Neural cell (in vitro differentiated cells): ENCODE results near the gene PTPRR. TPM values are rescaled to one million over a fixed set of nuclear protein-coding genes. Genes with fewer than 3 reads are reported as not detected.

Experiments
- H2AFZ ChIP-seq: fragments of 200-600, 300-800 bp; sonication (generic), shearing (Covaris generic); 2 replicates; pipeline ENCODE4 v1.6.0; 2014; ENCODE audit warnings: low read depth, mild to moderate bottlenecking, antibody characterized with exemption, low read length, moderate library complexity
- H3F3A ChIP-seq: fragments of 200-600 bp; shearing (Covaris generic); 2 replicates; pipeline ENCODE4 v1.6.1; 2016; ENCODE audit warnings: mild to moderate bottlenecking, moderate library complexity, mixed read lengths, antibody characterized with exemption, low read length; ENCODE audit not compliant: insufficient read depth, poor library complexity, severe bottlenecking
- H3K27ac ChIP-seq: fragments of 200-600, 300-800 bp; sonication (generic), shearing (Covaris generic); 2 replicates; pipeline ENCODE4 v1.5.1; 2014; ENCODE audit warnings: mild to moderate bottlenecking, low read length, moderate library complexity
- H3K27me3 ChIP-seq: fragments of 300-800, 200-600 bp; sonication (generic), shearing (Covaris generic); 2 replicates; pipeline ENCODE4 v1.6.0; 2014; ENCODE audit warnings: mild to moderate bottlenecking, low read depth, low read length, moderate library complexity; ENCODE audit not compliant: insufficient read depth
- H3K36me3 ChIP-seq: fragments of 300-800, 200-600 bp; sonication (generic), shearing (Covaris generic); 2 replicates; pipeline ENCODE4 v1.5.1; 2014; ENCODE audit warnings: mild to moderate bottlenecking, antibody characterized with exemption, low read length, moderate library complexity; ENCODE audit not compliant: insufficient read depth
- H3K4me2 ChIP-seq: fragments of 300-800, 200-600 bp; sonication (generic), shearing (Covaris generic); 2 replicates; pipeline ENCODE4 v1.6.0; 2014; ENCODE audit warnings: mild to moderate bottlenecking, low read length
- H3K4me3 ChIP-seq: fragments of 300-800, 200-600 bp; sonication (generic), shearing (Covaris generic); 2 replicates; pipeline ENCODE4 v1.5.1; 2014; ENCODE audit warnings: mild to moderate bottlenecking, low read length, moderate library complexity
- H3K79me2 ChIP-seq: fragments of 200-600 bp; shearing (Covaris generic); replicated peaks from 2 replicates; pipeline ENCODE4 v1.6.0; 2014; ENCODE audit warnings: mild to moderate bottlenecking, low read length, moderate library complexity; ENCODE audit not compliant: insufficient read depth
- H3K9ac ChIP-seq: fragments of 300-800, 200-600 bp; sonication (generic), shearing (Covaris generic); 2 replicates; pipeline ENCODE4 v1.6.1; 2016; ENCODE audit warnings: mild to moderate bottlenecking, low read length, mixed read lengths
- H3K9me2 ChIP-seq: fragments of 200-600 bp; shearing (Covaris generic); 2 replicates; pipeline ENCODE4 v1.6.1; 2016; ENCODE audit warnings: mild to moderate bottlenecking, low read length, mixed read lengths; ENCODE audit not compliant: insufficient read depth
- H3K9me3 ChIP-seq: fragments of 200-600, 300-800 bp; sonication (generic), shearing (Covaris generic); 2 replicates; pipeline ENCODE4 v1.6.1; 2016; ENCODE audit warnings: mild to moderate bottlenecking, mixed run types, low read length, moderate library complexity, mixed read lengths
- H4K20me1 ChIP-seq: fragments of 200-600 bp; shearing (Covaris generic); 2 replicates; pipeline ENCODE4 v1.6.1; 2016; ENCODE audit warnings: mild to moderate bottlenecking, mixed run types; ENCODE audit not compliant: insufficient read depth
- CTCF ChIP-seq: fragments of 450-650 bp; IDR thresholded peaks from 2 replicates; pipeline ENCODE4 v1.5.1; 2014; ENCODE audit warnings: antibody characterized with exemption, mild to moderate bottlenecking, moderate library complexity; ENCODE audit not compliant: poor library complexity, severe bottlenecking
- EP300 ChIP-seq: fragments of 450-650 bp; conservative IDR thresholded peaks from 2 replicates; pipeline ENCODE4 v1.6.1; 2014; ENCODE audit warnings: antibody characterized with exemption, mild to moderate bottlenecking, moderate library complexity; ENCODE audit not compliant: poor library complexity, severe bottlenecking
- EZH2 ChIP-seq: fragments of 200-600, 300-800 bp; shearing (Covaris generic), sonication (generic); IDR thresholded peaks from 2 replicates; pipeline ENCODE4 v1.6.1; 2014; ENCODE audit warnings: antibody characterized with exemption, low read length, borderline replicate concordance, mild to moderate bottlenecking; ENCODE audit not compliant: insufficient read depth, poor library complexity, severe bottlenecking
- MXI1 ChIP-seq: fragments of 450-650 bp; conservative IDR thresholded peaks from 2 replicates; pipeline ENCODE4 v1.6.1; 2014; ENCODE audit warnings: antibody characterized with exemption, mild to moderate bottlenecking; ENCODE audit not compliant: poor library complexity, severe bottlenecking
- POLR2AphosphoS5 ChIP-seq: IDR thresholded peaks from 2 replicates; pipeline ENCODE4 v1.6.1; 2012
- RAD21 ChIP-seq: fragments of 450-650 bp; conservative IDR thresholded peaks from 2 replicates; pipeline ENCODE4 v1.6.1; 2014; ENCODE audit warnings: antibody characterized with exemption, mild to moderate bottlenecking, moderate library complexity
- SMC3 ChIP-seq: fragments of 450-650 bp; conservative IDR thresholded peaks from 2 replicates; pipeline ENCODE4 v1.6.1; 2014; ENCODE audit warnings: antibody characterized with exemption, mild to moderate bottlenecking, moderate library complexity; ENCODE audit not compliant: poor library complexity
- TAF1 ChIP-seq: IDR thresholded peaks from 2 replicates; pipeline ENCODE4 v1.6.1; 2012; ENCODE audit warnings: low read depth
- polyA plus RNA-seq: library from polyadenylated mRNA; depleted of rRNA; stranded (reverse); fragments of >200 nt; gene quantifications from 2 replicates; pipeline ENCODE4 v1.2.3, GENCODE V29; 2014
- TF ChIP-seq, protein P1 (sequence below): IDR thresholded peaks from 2 replicates; pipeline ENCODE4 v1.6.1; 2012; ENCODE audit warnings: borderline replicate concordance

PTPRR gene
- polyA plus RNA-seq, 1 donor from 2014 or later, result 2.2 TPM

- Histone ChIP-seq H3K27me3 (no peaks in the 10 kb centered on the region), H3K79me2 (no peaks in the 10 kb centered on the region), H3K4me3 (no peak overlapping the region), H3K27ac (no peak overlapping the region), H3F3A (no peaks in the 10 kb centered on the region), H2AFZ (no peak overlapping the region), H3K4me2 (no peak overlapping the region), H3K9me3 (no peaks in the 10 kb centered on the region), H4K20me1 (no peaks in the 10 kb centered on the region), H3K9ac (no peak overlapping the region), H3K9me2 (no peaks in the 10 kb centered on the region), H3K36me3 (no peaks in the 10 kb centered on the region)
- TF ChIP-seq MXI1 (no peak), SMC3 (no peak), TAF1 (no peak), EZH2 (no peak), CTCF (no peak), EP300 (no peak), POLR2AphosphoS5 (no peak), RAD21 (no peak)
- TF ChIP-seq, protein P1, sequence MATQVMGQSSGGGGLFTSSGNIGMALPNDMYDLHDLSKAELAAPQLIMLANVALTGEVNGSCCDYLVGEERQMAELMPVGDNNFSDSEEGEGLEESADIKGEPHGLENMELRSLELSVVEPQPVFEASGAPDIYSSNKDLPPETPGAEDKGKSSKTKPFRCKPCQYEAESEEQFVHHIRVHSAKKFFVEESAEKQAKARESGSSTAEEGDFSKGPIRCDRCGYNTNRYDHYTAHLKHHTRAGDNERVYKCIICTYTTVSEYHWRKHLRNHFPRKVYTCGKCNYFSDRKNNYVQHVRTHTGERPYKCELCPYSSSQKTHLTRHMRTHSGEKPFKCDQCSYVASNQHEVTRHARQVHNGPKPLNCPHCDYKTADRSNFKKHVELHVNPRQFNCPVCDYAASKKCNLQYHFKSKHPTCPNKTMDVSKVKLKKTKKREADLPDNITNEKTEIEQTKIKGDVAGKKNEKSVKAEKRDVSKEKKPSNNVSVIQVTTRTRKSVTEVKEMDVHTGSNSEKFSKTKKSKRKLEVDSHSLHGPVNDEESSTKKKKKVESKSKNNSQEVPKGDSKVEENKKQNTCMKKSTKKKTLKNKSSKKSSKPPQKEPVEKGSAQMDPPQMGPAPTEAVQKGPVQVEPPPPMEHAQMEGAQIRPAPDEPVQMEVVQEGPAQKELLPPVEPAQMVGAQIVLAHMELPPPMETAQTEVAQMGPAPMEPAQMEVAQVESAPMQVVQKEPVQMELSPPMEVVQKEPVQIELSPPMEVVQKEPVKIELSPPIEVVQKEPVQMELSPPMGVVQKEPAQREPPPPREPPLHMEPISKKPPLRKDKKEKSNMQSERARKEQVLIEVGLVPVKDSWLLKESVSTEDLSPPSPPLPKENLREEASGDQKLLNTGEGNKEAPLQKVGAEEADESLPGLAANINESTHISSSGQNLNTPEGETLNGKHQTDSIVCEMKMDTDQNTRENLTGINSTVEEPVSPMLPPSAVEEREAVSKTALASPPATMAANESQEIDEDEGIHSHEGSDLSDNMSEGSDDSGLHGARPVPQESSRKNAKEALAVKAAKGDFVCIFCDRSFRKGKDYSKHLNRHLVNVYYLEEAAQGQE, result no peak
These were observed 84.6 kb downstream of the PTPRR start for GRCh38 chr12:70835948-70836347.

GRCh38 chr12:70831543-70831942 is 89.0 kb downstream of the PTPRR start:
- no peak overlapping the region for H3K9ac ChIP-seq
- no peaks in the 10 kb centered on the region for H3K27me3 ChIP-seq
- H3K9me3 ChIP-seq, result no peaks in the 10 kb centered on the region
- H4K20me1 ChIP-seq, result no peaks in the 10 kb centered on the region
- H2AFZ ChIP-seq, result no peak overlapping the region
- no peak overlapping the region for H3K27ac ChIP-seq
- H3K4me3 ChIP-seq, result no peak overlapping the region
- H3K9me2 ChIP-seq, result no peaks in the 10 kb centered on the region
- no peaks in the 10 kb centered on the region for H3F3A ChIP-seq
- H3K4me2 ChIP-seq, result no peak overlapping the region
- no peaks in the 10 kb centered on the region for H3K79me2 ChIP-seq
- TF ChIP-seq RAD21, result no peak
- no peak for TF ChIP-seq SMC3
- TF ChIP-seq CTCF, result no peak
- no peak for TF ChIP-seq EZH2
- no peak for TF ChIP-seq POLR2AphosphoS5
- TF ChIP-seq, protein P1, result no peak
- TF ChIP-seq TAF1, result no peak
- no peak for TF ChIP-seq EP300
- TF ChIP-seq MXI1, result no peak
- H3K36me3 ChIP-seq, result no peaks in the 10 kb centered on the region
